SU-DHL-6 (cell line): Measurements from ENCODE around the gene TSPAN8.

Experiments
- CTCF ChIP-seq: fragments of 200-600 bp; sonication (generic); IDR thresholded peaks from one replicate; pipeline ENCODE4 v1.5.1; 2017; ENCODE audit warnings: antibody characterized with exemption, mild to moderate bottlenecking, low read length, moderate library complexity; ENCODE audit not compliant: insufficient read depth, poor library complexity, severe bottlenecking
- EZH2phosphoT487 ChIP-seq: fragments of 200-600 bp; sonication (generic), shearing (Covaris generic); conservative IDR thresholded peaks from 2 replicates; pipeline ENCODE4 v1.6.1; 2018; ENCODE audit warnings: mild to moderate bottlenecking, antibody characterized with exemption, low read length, moderate library complexity, mixed read lengths

GRCh38 chr12:71107936-71108335 is 49.9 kb downstream of the TSPAN8 start:
- TF ChIP-seq CTCF (no peak), EZH2phosphoT487 (no peak)
